K562 (cell line): Measurements from ENCODE around the gene DNAL4. TPM values are rescaled to one million over a fixed set of nuclear protein-coding genes. Genes with fewer than 3 reads are reported as not detected.
A peak's percentile ranks its signal among the peaks of the same experiment; 100 is the strongest.

Experiments used
- CCNT2 ChIP-seq: IDR thresholded peaks from 2 replicates; pipeline ENCODE4 v1.6.1; 2011; ENCODE audit warnings: borderline replicate concordance, low read depth, mild to moderate bottlenecking, moderate library complexity, mixed read lengths, low read length; ENCODE audit not compliant: insufficient read length; ENCODE audit errors: extremely low read depth
- CHD2 ChIP-seq: IDR thresholded peaks from 2 replicates; pipeline ENCODE4 v1.6.1; 2011; ENCODE audit warnings: low read depth, low read length
- HCFC1 ChIP-seq: IDR thresholded peaks from 2 replicates; pipeline ENCODE4 v1.6.1; 2012; ENCODE audit warnings: low read depth, low read length, improper control_type of control experiment
- HDAC1 ChIP-seq, 2 experiments: fragments of 450-650 bp; IDR thresholded peaks; 2 replicates each; pipeline ENCODE4 v1.6.1; 2016 to 2017; ENCODE audit warnings: inconsistent platforms in 1 of 2, mild to moderate bottlenecking in 1 of 2, moderate library complexity in 1 of 2
- MNT ChIP-seq, 2 experiments: fragments of 450-650 bp; conservative IDR thresholded peaks; 2 replicates each; pipeline ENCODE4 v1.6.1; 2017; ENCODE audit warnings: mild to moderate bottlenecking in 2 of 2, moderate library complexity in 2 of 2
- NFE2L1 ChIP-seq: fragments of 450-650 bp; IDR thresholded peaks from 2 replicates; pipeline ENCODE4 v1.6.1; 2016; ENCODE audit warnings: missing genetic modification characterization, low read depth, mild to moderate bottlenecking, missing compliant biosample characterization, moderate library complexity, borderline replicate concordance
- PKNOX1 ChIP-seq: fragments of 450-650 bp; IDR thresholded peaks from 2 replicates; pipeline ENCODE4 v1.6.1; 2016
- POLR2AphosphoS5 ChIP-seq: IDR thresholded peaks from 2 replicates; pipeline ENCODE4 v1.6.1; 2011; ENCODE audit warnings: mild to moderate bottlenecking, low read depth, low read length, moderate library complexity; ENCODE audit not compliant: control insufficient read depth, insufficient read depth
- RBM22 ChIP-seq: fragments of 200-400 bp; formaldehyde crosslinking; IDR thresholded peaks from 2 replicates; pipeline ENCODE4 v1.6.1; 2018; ENCODE audit warnings: low read length, low read depth; ENCODE audit not compliant: poor library complexity, severe bottlenecking
- SAFB ChIP-seq: fragments of 200-400 bp; formaldehyde crosslinking; IDR thresholded peaks from 2 replicates; pipeline ENCODE4 v1.6.1; 2017; ENCODE audit warnings: low read depth, low read length, borderline replicate concordance
- TFAM ChIP-seq: fragments of 250-450 bp; sonication (Bioruptor Pico); conservative IDR thresholded peaks from 2 replicates; pipeline ENCODE4 v1.5.0; 2021; ENCODE audit warnings: mild to moderate bottlenecking, moderate library complexity
- ZFP1 ChIP-seq: fragments of 450-650 bp; formaldehyde crosslinking; IDR thresholded peaks from 2 replicates; pipeline ENCODE4 v1.4.0; 2020; ENCODE audit warnings: mild to moderate bottlenecking, mixed read lengths
- ZKSCAN3 ChIP-seq: fragments of 250-450 bp; sonication (Bioruptor Pico); IDR thresholded peaks from 2 replicates; pipeline ENCODE4 v1.4.0; 2020
- ZNF41 ChIP-seq: fragments of 250-450 bp; sonication (Bioruptor Pico); conservative IDR thresholded peaks from 2 replicates; pipeline ENCODE4 v1.4.0; 2020; ENCODE audit warnings: mild to moderate bottlenecking
- ZNF561 ChIP-seq: fragments of 450-650 bp; formaldehyde crosslinking; conservative IDR thresholded peaks from 2 replicates; pipeline ENCODE4 v1.4.0; 2020; ENCODE audit warnings: mild to moderate bottlenecking, moderate library complexity
- polyA plus RNA-seq, 8 experiments: library from polyadenylated mRNA; depleted of rRNA in 4 of 8; stranded (reverse) in 5 of 8; unstranded in 3 of 8; fragments of >200 nt; fragmentation: Nextera tagmentation in 2 of 8; fragmentation: Illumina TruSeq in 1 of 8; extraction: Ambion mirVana in 2 of 8; extraction: Trizol in 1 of 8; gene quantifications; 2 replicates each; pipeline versions ENCODE4 v1.2.1 to v1.2.3, GENCODE V29; 2011 to 2014; ENCODE audit warnings: inconsistent platforms in 1 of 8, missing spikeins in 1 of 8
- total RNA-seq, 7 experiments: library from RNA; depleted of rRNA in 6 of 7; stranded (reverse); fragments of >200 nt in 6 of 7; fragmentation: Illumina TruSeq in 2 of 7; extraction: Trizol in 2 of 7; gene quantifications; 2 replicates each; pipeline versions ENCODE4 v1.2.1 to v1.2.3, GENCODE V29; 2011 to 2021; ENCODE audit warnings: low replicate concordance in 1 of 7
- TF ChIP-seq, protein P1 (sequence below): fragments of 450-650 bp; IDR thresholded peaks from 2 replicates; pipeline ENCODE4 v1.6.1; 2016; ENCODE audit warnings: borderline replicate concordance
- TF ChIP-seq, protein P2 (sequence below): fragments of 250-450 bp; sonication (Bioruptor Pico); IDR thresholded peaks from 2 replicates; pipeline ENCODE4 v1.5.0; 2021; ENCODE audit warnings: mild to moderate bottlenecking, moderate library complexity
- TF ChIP-seq, protein P3 (sequence below): fragments of 250-450 bp; sonication (Bioruptor Pico); IDR thresholded peaks from 2 replicates; pipeline ENCODE4 v1.4.0; 2020; ENCODE audit warnings: borderline replicate concordance

DNAL4 gene
- total and polyA plus RNA-seq, 9 of the 15 experiments (the other 6 are each of a cell fraction or from before 2014, with no cell fraction given) = 0.20 to 9.4 (median 5.2) TPM

DNA sequence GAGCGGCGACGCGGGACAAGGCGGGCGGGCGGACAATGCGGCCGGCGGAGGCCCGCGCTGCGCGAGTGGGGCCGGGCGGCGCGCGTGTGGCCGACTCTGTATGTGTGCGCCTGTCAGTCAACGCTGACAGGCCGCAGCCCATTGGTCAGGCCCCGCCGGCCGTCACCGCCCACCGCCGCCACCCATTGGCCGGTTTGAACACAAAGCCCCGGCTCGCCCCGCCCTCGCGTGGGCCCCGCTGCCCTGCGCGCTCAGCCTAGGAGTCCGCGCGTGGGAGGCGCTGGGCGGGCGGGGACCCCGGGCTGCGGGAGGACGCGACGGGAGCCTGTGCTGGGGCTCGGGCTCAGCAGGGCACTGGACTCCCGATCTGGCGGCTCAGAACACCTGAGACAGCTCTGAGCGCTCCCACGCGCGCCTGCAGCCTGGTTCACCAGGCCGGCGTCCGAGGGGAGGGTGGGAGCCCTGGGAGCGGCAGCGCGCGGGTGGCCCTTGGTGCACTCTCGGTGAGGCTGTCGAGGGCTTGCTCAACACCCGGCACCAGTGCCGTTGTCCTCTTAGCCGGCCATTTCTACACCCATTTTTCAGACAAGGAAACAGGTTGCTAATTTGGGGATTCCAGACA lies 37.9 kb downstream of the DNAL4 start, which contains the start of gene SUN2 (continued):
- TF ChIP-seq CHD2 = peak; percentile 59
- no peak for TF ChIP-seq ZNF561 (CRISPR knock-in tag)
- TF ChIP-seq TFAM = no peak
- TF ChIP-seq, protein P1, sequence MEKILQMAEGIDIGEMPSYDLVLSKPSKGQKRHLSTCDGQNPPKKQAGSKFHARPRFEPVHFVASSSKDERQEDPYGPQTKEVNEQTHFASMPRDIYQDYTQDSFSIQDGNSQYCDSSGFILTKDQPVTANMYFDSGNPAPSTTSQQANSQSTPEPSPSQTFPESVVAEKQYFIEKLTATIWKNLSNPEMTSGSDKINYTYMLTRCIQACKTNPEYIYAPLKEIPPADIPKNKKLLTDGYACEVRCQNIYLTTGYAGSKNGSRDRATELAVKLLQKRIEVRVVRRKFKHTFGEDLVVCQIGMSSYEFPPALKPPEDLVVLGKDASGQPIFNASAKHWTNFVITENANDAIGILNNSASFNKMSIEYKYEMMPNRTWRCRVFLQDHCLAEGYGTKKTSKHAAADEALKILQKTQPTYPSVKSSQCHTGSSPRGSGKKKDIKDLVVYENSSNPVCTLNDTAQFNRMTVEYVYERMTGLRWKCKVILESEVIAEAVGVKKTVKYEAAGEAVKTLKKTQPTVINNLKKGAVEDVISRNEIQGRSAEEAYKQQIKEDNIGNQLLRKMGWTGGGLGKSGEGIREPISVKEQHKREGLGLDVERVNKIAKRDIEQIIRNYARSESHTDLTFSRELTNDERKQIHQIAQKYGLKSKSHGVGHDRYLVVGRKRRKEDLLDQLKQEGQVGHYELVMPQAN = no peak
- no peak for TF ChIP-seq HCFC1
- no peak for TF ChIP-seq ZNF41
- peak; percentile 99 for TF ChIP-seq SAFB
- TF ChIP-seq POLR2AphosphoS5 = no peak
- peak; percentile 62 for TF ChIP-seq RBM22
- TF ChIP-seq NFE2L1 = no peak
- TF ChIP-seq ZFP1 (CRISPR knock-in tag) = no peak
- peak in 1 of 2 experiments; percentile 45; a peak in 1 of 4 replicates for TF ChIP-seq MNT (conservative IDR thresholded peaks at IDR 0.05)
- TF ChIP-seq PKNOX1 = peak; percentile 97
- TF ChIP-seq HDAC1 (IDR thresholded peaks at IDR 0.05) = peak in 1 of 2 experiments; percentile 64; a peak in 1 of 4 replicates
- TF ChIP-seq, protein P2, sequence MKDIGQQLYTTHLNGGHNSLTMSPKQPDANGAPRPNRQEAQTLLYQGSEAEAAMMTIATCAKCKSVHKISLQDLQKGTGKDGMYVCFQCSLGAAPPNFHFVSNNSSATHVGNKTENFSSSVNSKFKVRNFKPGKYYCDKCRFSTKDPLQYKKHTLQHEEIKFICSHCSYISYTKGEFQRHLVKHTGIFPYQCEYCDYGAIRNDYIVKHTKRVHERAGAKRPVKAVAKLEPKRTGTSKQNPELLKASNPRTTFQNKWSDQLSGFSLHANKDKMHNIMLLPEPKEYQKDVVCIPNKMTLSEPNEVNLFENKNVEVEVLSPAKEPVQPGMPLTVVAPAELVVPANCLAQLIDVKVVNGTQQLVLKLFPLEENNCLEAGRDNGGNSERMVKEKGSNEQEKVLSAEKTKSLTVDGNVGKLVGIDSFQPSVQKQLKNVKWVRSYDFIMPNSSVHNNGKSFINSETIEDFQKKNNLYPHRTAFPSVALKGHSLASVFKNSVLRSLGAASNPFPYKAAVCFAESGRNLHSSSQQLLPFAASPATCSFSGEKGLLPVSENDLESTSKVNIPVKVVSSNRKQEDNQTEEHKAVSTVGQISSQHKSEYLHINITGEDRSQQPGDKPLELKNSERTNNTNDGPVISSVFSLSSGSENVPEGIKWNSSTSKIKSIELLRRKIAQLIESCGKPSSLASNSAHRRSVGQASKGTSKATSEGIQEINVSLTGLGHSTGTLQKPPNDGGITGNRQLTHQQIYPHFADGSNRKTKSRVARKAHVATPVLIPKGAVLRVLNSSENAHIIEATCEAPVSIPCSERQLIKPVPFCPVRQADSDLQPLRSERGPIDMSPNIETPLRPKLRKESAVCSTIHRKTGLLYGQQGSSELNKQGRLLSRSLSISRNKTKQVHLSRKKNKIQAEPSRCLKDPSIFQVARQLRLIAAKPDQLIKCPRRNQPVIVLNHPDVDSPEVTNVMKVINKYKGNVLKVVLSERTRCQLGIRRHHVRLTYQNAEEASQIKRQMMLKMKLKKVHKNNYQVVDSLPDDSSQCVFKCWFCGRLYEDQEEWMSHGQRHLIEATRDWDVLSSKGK = no peak
- TF ChIP-seq, protein P3, sequence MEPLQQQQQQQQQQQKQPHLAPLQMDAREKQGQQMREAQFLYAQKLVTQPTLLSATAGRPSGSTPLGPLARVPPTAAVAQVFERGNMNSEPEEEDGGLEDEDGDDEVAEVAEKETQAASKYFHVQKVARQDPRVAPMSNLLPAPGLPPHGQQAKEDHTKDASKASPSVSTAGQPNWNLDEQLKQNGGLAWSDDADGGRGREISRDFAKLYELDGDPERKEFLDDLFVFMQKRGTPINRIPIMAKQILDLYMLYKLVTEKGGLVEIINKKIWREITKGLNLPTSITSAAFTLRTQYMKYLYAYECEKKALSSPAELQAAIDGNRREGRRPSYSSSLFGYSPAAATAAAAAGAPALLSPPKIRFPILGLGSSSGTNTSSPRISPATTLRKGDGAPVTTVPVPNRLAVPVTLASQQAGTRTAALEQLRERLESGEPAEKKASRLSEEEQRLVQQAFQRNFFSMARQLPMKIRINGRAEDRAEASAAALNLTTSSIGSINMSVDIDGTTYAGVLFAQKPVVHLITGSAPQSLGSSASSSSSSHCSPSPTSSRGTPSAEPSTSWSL (CRISPR knock-in tag) = no peak
- TF ChIP-seq CCNT2 = peak; percentile 31
- TF ChIP-seq ZKSCAN3 (CRISPR knock-in tag) = no peak
